K562 (cell line): ENCODE measurements around the gene SUB1. TPM values are rescaled to one million over a fixed set of nuclear protein-coding genes. Genes with fewer than 3 reads are reported as not detected.

ENCODE experiments used
- ATAC-seq: fragments of 200-7000 bp; cut with Tn5 transposase; 3 replicates; pipeline ENCODE4 v1.9.1; 2020; ENCODE audit warnings: moderate library complexity
- BruUV-seq: library from RNA; stranded (reverse); fragments of 400-500 nt; replicated peaks from 2 replicates; lab custom pipeline; 2021; lab: Mats Ljungman, UMichigan
- CTCF ChIA-PET: fragments of 300-600 bp; formaldehyde crosslinking; extraction: SDS; loops from one replicate; lab custom pipeline; 2021; ENCODE audit warnings: low intra/inter-chr PET ratio; lab: Yijun Ruan, JAX
- POLR2A ChIA-PET: fragments of 300-600, 350-650 bp; sonication (Branson Sonifier 250); formaldehyde crosslinking; extraction: SDS; loops from one replicate; lab custom pipeline; 2021; ENCODE audit warnings: antibody characterized with exemption, inconsistent platforms; lab: Yijun Ruan, JAX
- DNase-seq, 4 experiments: peaks; one replicate each; pipeline versions ENCODE4 v3.0.0 to v3.0.0-alpha.2; 2011 to 2018; ENCODE audit warnings: low spot score in 3 of 4, mixed read lengths in 3 of 4; ENCODE audit errors: extremely low read depth in 1 of 4
- FAIRE-seq: peaks from 2 replicates; lab custom pipeline; 2011; peaks lifted over from hg19 to GRCh38; lab: Jason Lieb, UNC
- H2AFZ ChIP-seq: 2 replicates; pipeline ENCODE4 v1.6.0; 2011; ENCODE audit warnings: low read depth, low read length, control low read depth, inconsistent platforms
- H3K27ac ChIP-seq: fragments of 200-600 bp; 3 replicates; pipeline ENCODE4 v1.8.0; 2011; ENCODE audit warnings: low read depth, mild to moderate bottlenecking, control low read depth, inconsistent platforms, low read length, moderate library complexity, mixed read lengths; ENCODE audit errors: extremely low read depth
- H3K27me3 ChIP-seq, 2 experiments: fragments of 300-600 bp in 1 of 2; 2 replicates in 1 of 2; 3 replicates in 1 of 2; pipeline versions ENCODE4 v1.6.0 to v1.8.0; 2011; ENCODE audit warnings: inconsistent platforms in 2 of 2, low read length in 2 of 2, mild to moderate bottlenecking in 1 of 2, mixed read lengths in 1 of 2, moderate library complexity in 1 of 2; ENCODE audit not compliant: control insufficient read depth in 2 of 2, insufficient read depth in 2 of 2
- H3K36me3 ChIP-seq: fragments of 300-600 bp; 3 replicates; pipeline ENCODE4 v1.8.0; 2011; ENCODE audit warnings: mild to moderate bottlenecking, low read length, inconsistent platforms; ENCODE audit not compliant: control insufficient read depth, insufficient read depth
- H3K4me1 ChIP-seq, 2 experiments: fragments of 200-600 bp in 1 of 2; replicated peaks in 1 of 2; 2 replicates in 1 of 2; 3 replicates in 1 of 2; pipeline versions ENCODE4 v1.5.1 to v1.8.0; 2011; ENCODE audit warnings: inconsistent platforms in 2 of 2, low read length in 2 of 2, mild to moderate bottlenecking in 1 of 2, mixed read lengths in 1 of 2, moderate library complexity in 1 of 2; ENCODE audit not compliant: control insufficient read depth in 2 of 2, insufficient read depth in 2 of 2
- H3K4me2 ChIP-seq: 2 replicates; pipeline ENCODE4 v1.6.1; 2011; ENCODE audit warnings: low read length, control low read depth, inconsistent platforms, mixed read lengths; ENCODE audit not compliant: insufficient read depth
- H3K4me3 ChIP-seq: fragments of 200-600 bp; sonication (generic), shearing (Covaris generic); 2 replicates; pipeline ENCODE4 v1.5.1; 2016; ENCODE audit warnings: control low read depth, inconsistent platforms
- H3K79me2 ChIP-seq: fragments of 200-600 bp; 3 replicates; pipeline ENCODE4 v1.8.0; 2011; ENCODE audit warnings: low read length, inconsistent platforms; ENCODE audit not compliant: control insufficient read depth, insufficient read depth
- H3K9ac ChIP-seq, 2 experiments: 2 replicates each; pipeline versions ENCODE4 v1.6.0 to v1.6.1; 2011; ENCODE audit warnings: low read depth in 2 of 2, low read length in 2 of 2, control low read depth in 1 of 2, inconsistent platforms in 1 of 2, mild to moderate bottlenecking in 1 of 2, mixed read lengths in 1 of 2; ENCODE audit not compliant: insufficient read depth in 1 of 2
- H3K9me1 ChIP-seq: one replicate; pipeline ENCODE4 v1.6.0; 2011; ENCODE audit warnings: inconsistent platforms, mild to moderate bottlenecking, low read length, moderate library complexity; ENCODE audit not compliant: control insufficient read depth, insufficient read depth
- H3K9me3 ChIP-seq: replicated peaks from 2 replicates; pipeline ENCODE4 v1.5.1; 2011; ENCODE audit warnings: low read depth, low read length, inconsistent platforms; ENCODE audit not compliant: control insufficient read depth, insufficient read depth
- H4K20me1 ChIP-seq: replicated peaks from 2 replicates; pipeline ENCODE4 v1.6.1; 2011; ENCODE audit warnings: low read length, inconsistent platforms, mixed read lengths; ENCODE audit not compliant: control insufficient read depth, insufficient read depth
- EGR1 ChIP-seq: fragments of 450-650 bp; conservative IDR thresholded peaks from 2 replicates; pipeline ENCODE4 v1.6.1; 2017; ENCODE audit warnings: mild to moderate bottlenecking
- KDM5B ChIP-seq: fragments of 200-600 bp; sonication (generic); IDR thresholded peaks from 2 replicates; pipeline ENCODE4 v1.6.1; 2012; ENCODE audit warnings: low read depth, mild to moderate bottlenecking, moderate library complexity, low read length, control low read depth, inconsistent platforms; ENCODE audit not compliant: insufficient replicate concordance
- MTA2 ChIP-seq: fragments of 450-650 bp; IDR thresholded peaks from 2 replicates; pipeline ENCODE4 v1.6.1; 2016; ENCODE audit warnings: low read depth
- NFATC3 ChIP-seq: fragments of 450-650 bp; IDR thresholded peaks from 2 replicates; pipeline ENCODE4 v1.6.1; 2017; ENCODE audit warnings: mild to moderate bottlenecking
- PKNOX1 ChIP-seq: fragments of 450-650 bp; IDR thresholded peaks from 2 replicates; pipeline ENCODE4 v1.6.1; 2016
- ZBTB33 ChIP-seq: sonication (generic); formaldehyde crosslinking; IDR thresholded peaks from 2 replicates; pipeline ENCODE4 v1.8.1; 2023; ENCODE audit warnings: mild to moderate bottlenecking, missing genetic modification reagents
- ZBTB49 ChIP-seq: sonication (generic); formaldehyde crosslinking; IDR thresholded peaks from 2 replicates; pipeline ENCODE4 v1.8.0; 2022; ENCODE audit warnings: missing genetic modification reagents, mild to moderate bottlenecking, borderline replicate concordance
- ZKSCAN1 ChIP-seq: fragments of 150-350 bp; IDR thresholded peaks from 2 replicates; pipeline ENCODE4 v1.6.1; 2016; ENCODE audit warnings: low read depth, low read length
- ZNF695 ChIP-seq: fragments of 450-650 bp; formaldehyde crosslinking; IDR thresholded peaks from 2 replicates; pipeline ENCODE4 v1.4.0; 2020; ENCODE audit warnings: mild to moderate bottlenecking, moderate library complexity
- WGBS: fragments of 100-300 bp; shearing (Covaris generic); methylation state at CpG from one replicate; pipeline ENCODE4 v1.1.6; 2016; ENCODE audit warnings: low coverage, mixed read lengths; ENCODE audit not compliant: insufficient coverage; ENCODE audit errors: missing lambda C conversion rate; 5-methylcytosine and 5-hydroxymethylcytosine counted together
- in situ Hi-C: fragments of 300-500 bp; cut with MboI; formaldehyde crosslinking; loops from 4 replicates; pipeline ENCODE4 v1.15.0; 2018; ENCODE audit warnings: inconsistent platforms, mixed read lengths
- intact Hi-C: fragments of 100-400 bp; cut with micrococcal nuclease; formaldehyde crosslinking; loops from 2 replicates; pipeline ENCODE4 v1.14.2; 2022
- polyA plus RNA-seq, 8 experiments: library from polyadenylated mRNA; depleted of rRNA in 4 of 8; stranded (reverse) in 5 of 8; unstranded in 3 of 8; fragments of >200 nt; fragmentation: Nextera tagmentation in 2 of 8; fragmentation: Illumina TruSeq in 1 of 8; extraction: Ambion mirVana in 2 of 8; extraction: Trizol in 1 of 8; gene quantifications; 2 replicates each; pipeline versions ENCODE4 v1.2.1 to v1.2.3, GENCODE V29; 2011 to 2014; ENCODE audit warnings: inconsistent platforms in 1 of 8, missing spikeins in 1 of 8
- total RNA-seq, 7 experiments: library from RNA; depleted of rRNA in 6 of 7; stranded (reverse); fragments of >200 nt in 6 of 7; fragmentation: Illumina TruSeq in 2 of 7; extraction: Trizol in 2 of 7; gene quantifications; 2 replicates each; pipeline versions ENCODE4 v1.2.1 to v1.2.3, GENCODE V29; 2011 to 2021; ENCODE audit warnings: low replicate concordance in 1 of 7

Gene SUB1
- total and polyA plus RNA-seq, 9 of the 15 experiments (the other 6 are each of a cell fraction or from before 2014, with no cell fraction given) = 336 to 1,031 (median 700) TPM

DNA sequence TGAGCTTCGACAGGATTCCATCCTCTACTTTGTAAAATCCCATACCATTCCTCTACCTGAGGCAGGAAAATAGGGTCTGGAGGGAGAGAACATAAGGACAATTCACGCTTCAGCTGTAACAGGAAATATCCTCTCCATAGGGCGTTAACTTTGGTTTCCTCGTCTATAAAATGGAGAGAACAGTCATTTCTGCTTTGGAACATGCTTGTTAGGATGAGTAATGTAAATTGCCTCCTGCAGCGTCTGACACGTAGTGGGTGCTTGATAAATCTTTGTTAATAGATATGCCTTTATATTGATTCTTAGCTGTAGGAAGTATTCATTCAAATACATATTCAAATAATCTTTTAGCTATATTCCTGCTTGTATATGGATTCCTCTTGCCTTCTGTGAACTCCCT is 711 bp upstream of the SUB1 start:
- Histone ChIP-seq H2AFZ (peak overlapping the region; percentile 91), H4K20me1 (peaks cover 16% of the 10 kb centered on the region; the same call in 1 of the 2 replicates), H3K4me3 (no peak overlapping the region), H3K9ac (peak overlapping the region in 1 of 2 experiments; percentile 89; a peak in 1 of 4 replicates), H3K4me2 (peak overlapping the region; percentile 95), H3K9me1 (no peaks in the 10 kb centered on the region), H3K4me1 (peaks cover 3 to 23% of the 10 kb centered on the region in 2 experiments; a peak in 3 of 5 replicates), H3K9me3 (no peaks in the 10 kb centered on the region; the same call in 1 of the 2 replicates), H3K27me3 (no peaks in the 10 kb centered on the region), H3K79me2 (peaks cover 46% of the 10 kb centered on the region), H3K27ac (peak overlapping the region; percentile 97; the same call in 2 of the 3 replicates), H3K36me3 (peaks cover 33% of the 10 kb centered on the region)
- peak; percentile 36; the same call in 1 of the 2 replicates for TF ChIP-seq ZKSCAN1
- no peak for TF ChIP-seq KDM5B
- TF ChIP-seq MTA2 = no peak
- 0 out of 2 replicates have a peak, but pooled peaks have one; percentile 8 for TF ChIP-seq NFATC3
- POLR2A ChIA-PET = interaction anchor here (0.6 to 1.4 kb wide), 4 partner anchors 8 to 140 kb away, joined by 3 to 4 read pairs (median 3); partner anchors contain the start of gene ZFR
- intact Hi-C loops (loop anchor here (5.0 kb wide), 1 partner anchor 52 kb away; no protein-coding TSS in a partner anchor), in situ Hi-C loops (loop anchor here (10.0 kb wide), 1 partner anchor 90 kb away; no protein-coding TSS in a partner anchor)
- CTCF ChIA-PET = no interaction called here
- BruUV-seq = no TSS peak
- WGBS = 62% methylated on average over 6 of the region's 6 CpGs
- ATAC-seq (no peak), DNase-seq (no peak), FAIRE-seq (no peak)

- WGBS = 37% methylated on average over 8 of the region's 8 CpGs
- ChIA-PET POLR2A (interaction anchor here (0.6 to 1.4 kb wide), 4 partner anchors 8 to 140 kb away, joined by 3 to 4 read pairs (median 3); partner anchors contain the start of gene ZFR), CTCF (no interaction called here)
- FAIRE-seq = no peak
- Histone ChIP-seq H3K9me1 (no peaks in the 10 kb centered on the region), H3K4me2 (peak overlapping the region; percentile 95), H3K4me3 (peak overlapping the region; percentile 96), H3K9ac (peak overlapping the region; percentile 89 to 99), H3K4me1 (peaks cover 3 to 23% of the 10 kb centered on the region in 2 experiments; a peak in 3 of 5 replicates), H2AFZ (peak overlapping the region; percentile 91), H3K27ac (peak overlapping the region; percentile 97), H3K79me2 (peaks cover 50% of the 10 kb centered on the region), H4K20me1 (peaks cover 16% of the 10 kb centered on the region; the same call in 1 of the 2 replicates), H3K9me3 (no peaks in the 10 kb centered on the region; the same call in 1 of the 2 replicates), H3K27me3 (no peaks in the 10 kb centered on the region), H3K36me3 (peaks cover 37% of the 10 kb centered on the region)
- DNase-seq = no peak
- TSS peak; percentile 85 for BruUV-seq
- intact Hi-C loops (loop anchor here (5.0 kb wide), 1 partner anchor 53 kb away; no protein-coding TSS in a partner anchor), in situ Hi-C loops (loop anchor here (10.0 kb wide), 1 partner anchor 90 kb away; no protein-coding TSS in a partner anchor)
- no peak for ATAC-seq
- TF ChIP-seq ZBTB49 (CRISPR knock-in tag) (no peak), PKNOX1 (peak; percentile 44; the same call in 1 of the 2 replicates), ZNF695 (CRISPR knock-in tag) (no peak), ZBTB33 (CRISPR knock-in tag) (peak; percentile 81), EGR1 (no peak)
Measured at GRCh38 chr5:32585122-32585445, 273 bp upstream of the SUB1 start.
